ENCODE measurements around the gene FSIP1.

DNA sequence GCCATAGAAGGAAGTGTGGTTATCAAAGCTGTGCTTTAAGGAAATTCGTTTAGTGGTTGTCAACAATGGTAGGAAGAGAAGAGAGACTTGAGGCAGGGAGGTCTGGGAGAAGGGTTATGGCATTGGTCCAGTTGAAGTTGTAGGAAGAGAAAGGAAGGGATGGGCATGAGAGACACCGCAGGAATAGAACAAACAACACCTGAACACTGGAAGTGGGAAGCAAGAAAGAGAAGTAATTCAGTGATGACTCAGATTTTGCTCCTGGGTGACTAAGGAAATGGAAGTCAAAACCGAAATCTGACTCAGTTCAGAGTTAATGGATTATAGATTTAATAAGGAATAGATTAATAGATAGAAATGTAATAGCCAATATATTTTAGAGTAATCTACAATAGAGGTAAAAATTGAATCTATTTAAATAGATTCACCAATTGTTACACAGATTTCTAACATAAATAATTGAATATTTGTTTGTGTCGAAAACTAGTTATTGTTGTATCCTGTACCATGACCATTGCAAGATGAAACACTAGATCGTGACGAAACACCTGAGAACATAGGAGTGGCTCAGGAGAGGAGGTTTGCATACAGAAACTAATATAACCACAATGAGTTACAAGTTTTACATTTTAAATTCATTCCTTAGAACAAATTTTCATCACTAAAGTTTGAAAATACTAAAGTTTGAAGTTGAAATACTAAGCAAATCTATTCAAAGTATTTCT is 165.7 kb downstream of the FSIP1 start:
- TF ChIP-seq, protein P1, sequence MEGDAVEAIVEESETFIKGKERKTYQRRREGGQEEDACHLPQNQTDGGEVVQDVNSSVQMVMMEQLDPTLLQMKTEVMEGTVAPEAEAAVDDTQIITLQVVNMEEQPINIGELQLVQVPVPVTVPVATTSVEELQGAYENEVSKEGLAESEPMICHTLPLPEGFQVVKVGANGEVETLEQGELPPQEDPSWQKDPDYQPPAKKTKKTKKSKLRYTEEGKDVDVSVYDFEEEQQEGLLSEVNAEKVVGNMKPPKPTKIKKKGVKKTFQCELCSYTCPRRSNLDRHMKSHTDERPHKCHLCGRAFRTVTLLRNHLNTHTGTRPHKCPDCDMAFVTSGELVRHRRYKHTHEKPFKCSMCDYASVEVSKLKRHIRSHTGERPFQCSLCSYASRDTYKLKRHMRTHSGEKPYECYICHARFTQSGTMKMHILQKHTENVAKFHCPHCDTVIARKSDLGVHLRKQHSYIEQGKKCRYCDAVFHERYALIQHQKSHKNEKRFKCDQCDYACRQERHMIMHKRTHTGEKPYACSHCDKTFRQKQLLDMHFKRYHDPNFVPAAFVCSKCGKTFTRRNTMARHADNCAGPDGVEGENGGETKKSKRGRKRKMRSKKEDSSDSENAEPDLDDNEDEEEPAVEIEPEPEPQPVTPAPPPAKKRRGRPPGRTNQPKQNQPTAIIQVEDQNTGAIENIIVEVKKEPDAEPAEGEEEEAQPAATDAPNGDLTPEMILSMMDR (IDR thresholded peaks at IDR 0.05), result no peak
- no peak for TF ChIP-seq POLR2AphosphoS5 (IDR thresholded peaks at IDR 0.05)
- no peak for TF ChIP-seq POLR2A (IDR thresholded peaks at IDR 0.05)
